SU-DHL-6 (cell line): ENCODE data around the gene TENT5A.

ENCODE experiments used
- H2AFZ ChIP-seq: fragments of 200-600 bp; sonication (generic); 2 replicates; pipeline ENCODE4 v1.6.1; 2014; ENCODE audit warnings: low read depth, mild to moderate bottlenecking, moderate library complexity, mixed read lengths, antibody characterized with exemption, low read length; ENCODE audit not compliant: severe bottlenecking
- H3F3A ChIP-seq: fragments of 200-600 bp; shearing (Covaris generic); 2 replicates; pipeline ENCODE4 v1.6.0; 2016; ENCODE audit warnings: antibody characterized with exemption, mild to moderate bottlenecking; ENCODE audit not compliant: insufficient read depth
- H3K27ac ChIP-seq: fragments of 200-600 bp; sonication (generic); 2 replicates; pipeline ENCODE4 v1.5.1; 2016; ENCODE audit warnings: low read depth, mild to moderate bottlenecking, low read length, moderate library complexity, mixed read lengths
- H3K27me3 ChIP-seq: fragments of 200-600 bp; sonication (generic), shearing (Covaris generic); 2 replicates; pipeline ENCODE4 v1.6.0; 2014; ENCODE audit warnings: mild to moderate bottlenecking, low read length
- H3K36me3 ChIP-seq: fragments of 200-600 bp; sonication (generic); 2 replicates; pipeline ENCODE4 v1.6.1; 2014; ENCODE audit warnings: mild to moderate bottlenecking, low read length, mixed read lengths
- H3K4me2 ChIP-seq: fragments of 300-600, 200-600 bp; shearing (Covaris generic), sonication (generic); 2 replicates; pipeline ENCODE4 v1.6.0; 2014; ENCODE audit warnings: low read length, low read depth, mild to moderate bottlenecking; ENCODE audit not compliant: poor library complexity, severe bottlenecking
- H3K4me3 ChIP-seq: fragments of 200-600 bp; sonication (generic); 2 replicates; pipeline ENCODE4 v1.5.1; 2014; ENCODE audit warnings: antibody characterized with exemption, low read length, mild to moderate bottlenecking, mixed read lengths; ENCODE audit not compliant: insufficient read depth, poor library complexity, severe bottlenecking
- H3K79me2 ChIP-seq: fragments of 200-600 bp; sonication (generic); 2 replicates; pipeline ENCODE4 v1.6.1; 2014; ENCODE audit warnings: mild to moderate bottlenecking, low read length, moderate library complexity; ENCODE audit not compliant: insufficient read depth
- H3K9ac ChIP-seq: fragments of 200-600 bp; sonication (generic); 2 replicates; pipeline ENCODE4 v1.7.0; 2014; ENCODE audit warnings: mild to moderate bottlenecking, low read length
- H3K9me2 ChIP-seq: fragments of 200-600 bp; sonication (generic); replicated peaks from 2 replicates; pipeline ENCODE4 v1.6.1; 2014; ENCODE audit warnings: low read length; ENCODE audit not compliant: insufficient read depth
- H3K9me3 ChIP-seq: fragments of 200-600 bp; sonication (generic); 2 replicates; pipeline ENCODE4 v1.6.1; 2014; ENCODE audit warnings: low read length, mixed read lengths; ENCODE audit not compliant: insufficient read depth
- H4K20me1 ChIP-seq: fragments of 200-600 bp; sonication (generic); 2 replicates; pipeline ENCODE4 v1.6.1; 2014; ENCODE audit warnings: low read depth, mild to moderate bottlenecking, antibody characterized with exemption, low read length, moderate library complexity, mixed read lengths
- CTCF ChIP-seq: fragments of 200-600 bp; sonication (generic); IDR thresholded peaks from one replicate; pipeline ENCODE4 v1.5.1; 2017; ENCODE audit warnings: antibody characterized with exemption, mild to moderate bottlenecking, low read length, moderate library complexity; ENCODE audit not compliant: insufficient read depth, poor library complexity, severe bottlenecking
- EZH2phosphoT487 ChIP-seq: fragments of 200-600 bp; sonication (generic), shearing (Covaris generic); conservative IDR thresholded peaks from 2 replicates; pipeline ENCODE4 v1.6.1; 2018; ENCODE audit warnings: mild to moderate bottlenecking, antibody characterized with exemption, low read length, moderate library complexity, mixed read lengths

TENT5A gene

DNA sequence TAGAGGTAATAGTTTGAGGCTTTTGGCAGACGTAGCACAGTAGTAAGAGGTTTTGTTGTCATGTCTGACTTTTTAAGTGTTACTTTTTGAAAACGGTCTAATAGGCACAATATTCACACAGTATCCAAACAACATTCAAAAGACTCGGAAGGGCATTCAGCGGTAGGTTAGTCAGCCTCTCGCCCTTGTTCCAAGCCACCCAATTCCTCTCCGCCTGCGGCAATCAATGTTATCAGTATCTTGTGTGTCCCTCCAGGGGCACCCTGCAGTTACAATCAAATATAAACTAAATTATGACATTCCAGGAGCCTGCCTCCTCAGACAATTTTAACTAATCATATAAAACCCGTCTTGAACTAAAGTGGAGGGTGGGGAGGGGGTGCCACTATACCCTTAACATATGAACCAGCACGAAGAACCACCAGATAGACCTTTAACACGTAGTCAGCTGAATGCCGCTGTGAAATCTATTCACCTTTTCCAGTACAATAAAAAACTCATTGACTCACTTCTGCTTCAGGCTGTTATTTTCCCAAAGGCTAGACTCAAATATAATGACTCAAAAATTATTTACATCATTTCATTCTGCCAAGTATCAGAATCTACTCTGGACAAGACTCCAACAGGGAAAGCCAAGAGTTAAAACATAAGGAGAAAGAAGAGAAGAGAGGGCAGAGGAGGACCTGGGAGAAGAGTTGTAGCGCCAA is 1.6 kb downstream of the TENT5A start:
- no peak overlapping the region for H2AFZ ChIP-seq
- no peak overlapping the region for H3K27ac ChIP-seq
- no peaks in the 10 kb centered on the region for H3K36me3 ChIP-seq
- no peak overlapping the region for H3K9ac ChIP-seq
- no peaks in the 10 kb centered on the region for H4K20me1 ChIP-seq
- no peaks in the 10 kb centered on the region for H3K9me3 ChIP-seq
- TF ChIP-seq EZH2phosphoT487, result no peak
- no peak for TF ChIP-seq CTCF
- H3K9me2 ChIP-seq, result no peaks in the 10 kb centered on the region
- H3F3A ChIP-seq, result no peaks in the 10 kb centered on the region
- H3K27me3 ChIP-seq, result no peaks in the 10 kb centered on the region
- no peaks in the 10 kb centered on the region for H3K79me2 ChIP-seq
- H3K4me3 ChIP-seq, result no peak overlapping the region
- H3K4me2 ChIP-seq, result no peak overlapping the region

- Histone ChIP-seq H2AFZ (no peak overlapping the region), H3K9me2 (no peaks in the 10 kb centered on the region), H3K27me3 (no peaks in the 10 kb centered on the region), H3K79me2 (no peaks in the 10 kb centered on the region), H3K4me3 (no peak overlapping the region), H3F3A (no peaks in the 10 kb centered on the region), H4K20me1 (no peaks in the 10 kb centered on the region), H3K9me3 (no peaks in the 10 kb centered on the region), H3K4me2 (no peak overlapping the region), H3K9ac (no peak overlapping the region), H3K27ac (no peak overlapping the region), H3K36me3 (no peaks in the 10 kb centered on the region)
- TF ChIP-seq CTCF (no peak), EZH2phosphoT487 (no peak)
Observed at GRCh38 chr6:81750200-81750599, 2.3 kb downstream of the TENT5A start.

- no peak overlapping the region for H3K9ac ChIP-seq
- no peaks in the 10 kb centered on the region for H3K9me3 ChIP-seq
- no peaks in the 10 kb centered on the region for H3F3A ChIP-seq
- H3K4me2 ChIP-seq, result no peak overlapping the region
- TF ChIP-seq EZH2phosphoT487 (no peak), CTCF (no peak)
- no peak overlapping the region for H2AFZ ChIP-seq
- no peaks in the 10 kb centered on the region for H4K20me1 ChIP-seq
- no peaks in the 10 kb centered on the region for H3K27me3 ChIP-seq
- no peaks in the 10 kb centered on the region for H3K36me3 ChIP-seq
- no peaks in the 10 kb centered on the region for H3K9me2 ChIP-seq
- no peaks in the 10 kb centered on the region for H3K79me2 ChIP-seq
- H3K4me3 ChIP-seq, result no peak overlapping the region
- no peak overlapping the region for H3K27ac ChIP-seq
Observed at GRCh38 chr6:81749707-81750106, 2.8 kb downstream of the TENT5A start.
